ENCODE results near the gene HOXA11. TPM values are rescaled to one million over a fixed set of nuclear protein-coding genes. Genes with fewer than 3 reads are reported as not detected.

The HOXA11 gene
- total and polyA plus RNA-seq, 2 of the 4 experiments (the other 2 are of a cell fraction), result 0.05 TPM; not detected in 1

- Histone ChIP-seq H2AK5ac (ENCODE audit: low read depth, low read length) (no peak overlapping the region), H3K56ac (ENCODE audit: extremely low read depth, insufficient read depth, low read length) (no peak overlapping the region), H3K27me3 (ENCODE audit: control insufficient read depth, insufficient read depth, low read length) (peaks cover 95% of the 10 kb centered on the region), H4K8ac (ENCODE audit: low read depth in 2 of 2, low read length in 2 of 2) (no peak overlapping the region), H2BK20ac (ENCODE audit: low read depth, low read length) (no peak overlapping the region), H3K4ac (ENCODE audit: low read depth, low read length) (no peak overlapping the region), H3K36me3 (ENCODE audit: control insufficient read depth, insufficient read depth, low read length) (no peaks in the 10 kb centered on the region), H2BK120ac (ENCODE audit: low read depth, low read length) (no peak overlapping the region), H3K18ac (ENCODE audit: low read depth, low read length) (no peak overlapping the region), H3K4me2 (ENCODE audit: low read depth, low read length) (no peak overlapping the region), H3K23ac (ENCODE audit: low read depth, low read length) (no peak overlapping the region), H2BK15ac (ENCODE audit: low read depth, low read length) (no peak overlapping the region), H4K20me1 (ENCODE audit: insufficient read depth, low read length) (peaks cover 24% of the 10 kb centered on the region), H3K4me3 (ENCODE audit: insufficient read depth, low read depth, low read length) (no peak overlapping the region), H3K9me1 (ENCODE audit: insufficient read depth, low read length) (peaks cover 5% of the 10 kb centered on the region; the same call in 1 of the 2 replicates), H3K9me3 (ENCODE audit: control insufficient read depth, insufficient read depth, low read length) (peaks cover 11% of the 10 kb centered on the region; the same call in 1 of the 2 replicates), H2BK5ac (ENCODE audit: low read depth, low read length, poor library complexity, severe bottlenecking) (no peak overlapping the region), H4K5ac (ENCODE audit: low read depth, low read length) (no peak overlapping the region), H4K91ac (ENCODE audit: insufficient read depth, low read depth, low read length) (no peak overlapping the region), H3K79me1 (ENCODE audit: low read depth in 1 of 2, low read length in 2 of 2) (no peaks in the 10 kb centered on the region), H2AFZ (replicated peaks; ENCODE audit: low read length, poor library complexity) (no peak overlapping the region), H2AK9ac (replicated peaks; ENCODE audit: low read depth, low read length, poor library complexity) (no peak overlapping the region), H3K27ac (ENCODE audit: insufficient read depth, low read length) (no peak overlapping the region), H3K9ac (ENCODE audit: low read depth, low read length) (no peak overlapping the region), H3K4me1 (ENCODE audit: control insufficient read depth, insufficient read depth, low read length) (peaks cover 2% of the 10 kb centered on the region; the same call in 1 of the 2 replicates), H3K14ac (replicated peaks; ENCODE audit: low read depth, low read length) (no peak overlapping the region)
- dilution Hi-C loops (cut with HindIII; ENCODE audit: low sequenced_read_pairs, unreplicated experiment) (no loop called here), intact Hi-C loops (cut with micrococcal nuclease) (no loop called here), in situ Hi-C loops (cut with MboI; ENCODE audit: low sequenced_read_pairs) (loop anchor here (5.0 to 10.0 kb wide), 2 partner anchors 380 to 572 kb away; no protein-coding TSS in a partner anchor)
- ATAC-seq (ENCODE audit: low read depth), result no peak
- ChIA-PET CTCF (no interaction called here), POLR2A (ENCODE audit: unreplicated experiment) (no interaction called here)
- BruUV-seq (replicated peaks), result no TSS peak
- no peak for TF ChIP-seq CTCF (conservative IDR thresholded peaks at IDR 0.05; ENCODE audit: low read depth, low read length)
- TF ChIP-seq MAFK (IDR thresholded peaks at IDR 0.05; ENCODE audit: low read depth, low read length), result no peak
- no CpG with 5 or more reads among the region's 3 CpGs for WGBS, 2 experiments (ENCODE audit: extremely low coverage in 2 of 2, insufficient read length in 1 of 2)
- no peak for DNase-seq
Measured at GRCh38 chr7:27202862-27203134, 17.8 kb upstream of the HOXA11 start.

Data from IMR-90 (cell line).